ENCODE data around the gene ERMARD. TPM values are rescaled to one million over a fixed set of nuclear protein-coding genes. Genes with fewer than 3 reads are reported as not detected.
"Not testable (repeated sequence)": the region's sequence is repeated elsewhere in the genome, so short reads cannot be mapped to it uniquely, and the experiment has no call there.

The ERMARD gene
- total RNA-seq, 4 donors from 2014 or later: 11.9 to 30.3 (median 20.2) TPM

- no peak for TF ChIP-seq CTCF (IDR thresholded peaks at IDR 0.05)
- ATAC-seq (ENCODE audit: low FRiP score) (no peak), DNase-seq (ENCODE audit: low spot score) (no peak)
These were observed 11.9 kb downstream of the ERMARD start for GRCh38 chr6:169763308-169763707.

- DNase-seq (ENCODE audit: low spot score): no peak
- no peak for TF ChIP-seq CTCF (IDR thresholded peaks at IDR 0.05)
- no peak for ATAC-seq (ENCODE audit: low FRiP score)
These were observed 12.5 kb downstream of the ERMARD start for GRCh38 chr6:169763881-169764280.

GRCh38 chr6:169765789-169766188 is 14.4 kb downstream of the ERMARD start:
- not testable (repeated sequence) for ATAC-seq (ENCODE audit: low FRiP score); DNase-seq (ENCODE audit: low spot score)

- no peak for TF ChIP-seq CTCF (IDR thresholded peaks at IDR 0.05)
- DNase-seq (ENCODE audit: low spot score): no peak
- no peak for ATAC-seq (ENCODE audit: low FRiP score)
These were observed 14.8 kb downstream of the ERMARD start for GRCh38 chr6:169766232-169766631.

GRCh38 chr6:169766921-169767736 is 15.7 kb downstream of the ERMARD start:
- no peak for TF ChIP-seq CTCF (IDR thresholded peaks at IDR 0.05)
- ATAC-seq (ENCODE audit: low FRiP score) (no peak), DNase-seq (ENCODE audit: low spot score) (no peak)

GRCh38 chr6:169774347-169774746 is 22.9 kb downstream of the ERMARD start:
- ATAC-seq (ENCODE audit: low FRiP score) (no peak), DNase-seq (ENCODE audit: low spot score) (no peak)
- no peak for TF ChIP-seq CTCF (IDR thresholded peaks at IDR 0.05)

GRCh38 chr6:169775321-169775720 is 23.9 kb downstream of the ERMARD start:
- ATAC-seq (ENCODE audit: low FRiP score): no peak
- DNase-seq (ENCODE audit: low spot score): no peak
- TF ChIP-seq CTCF (IDR thresholded peaks at IDR 0.05): no peak

All from omental fat pad (tissue), 4 donors.